HG02678 (cell line): ENCODE data around the gene SCARB2.

Experiments used
- ATAC-seq: cut with Tn5 transposase; IDR thresholded peaks from one replicate; pipeline ENCODE4 v1.9.1; 2021; ENCODE audit warnings: mild to moderate bottlenecking, moderate library complexity; ENCODE audit not compliant: unreplicated experiment

The SCARB2 gene

DNA sequence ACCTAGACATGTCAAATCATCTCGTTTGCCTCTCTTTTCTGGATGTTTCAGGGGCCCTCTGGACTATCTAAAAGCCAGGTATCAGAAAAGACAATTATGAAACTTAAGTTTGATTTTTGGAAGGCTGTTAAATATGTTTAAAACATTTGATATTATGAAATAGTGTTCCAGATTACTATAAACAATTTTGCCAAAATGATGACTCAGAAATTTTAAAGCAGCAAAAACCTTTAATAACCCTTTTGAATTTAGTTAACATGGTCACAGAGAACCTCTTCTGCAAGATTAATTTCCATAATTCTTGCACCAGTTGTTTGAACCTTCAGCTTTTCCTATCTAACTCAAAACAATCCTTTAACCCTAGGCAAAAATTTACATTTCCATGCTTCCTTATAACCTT is 19.1 kb upstream of the SCARB2 start:
- ATAC-seq, result no peak

DNA sequence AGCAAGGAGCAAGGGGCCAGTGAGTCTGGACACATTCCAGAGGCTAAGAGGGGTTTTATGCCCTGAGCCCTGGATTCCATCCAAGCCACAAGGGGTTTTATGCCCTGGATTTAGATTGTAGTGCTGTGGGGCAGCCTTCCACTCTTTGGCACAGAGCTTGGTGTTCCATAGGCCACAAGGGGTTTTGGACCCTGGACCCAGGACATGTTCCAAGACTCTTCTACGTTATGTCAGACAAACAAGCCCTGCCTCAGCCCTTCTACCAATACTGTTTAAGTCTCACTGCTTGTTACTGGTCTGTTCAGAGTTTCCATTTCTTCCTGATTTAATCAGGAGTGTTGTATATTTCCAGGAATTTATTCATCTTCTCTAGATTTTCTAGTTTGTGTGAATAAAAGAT is 12.8 kb upstream of the SCARB2 start:
- no peak for ATAC-seq

DNA sequence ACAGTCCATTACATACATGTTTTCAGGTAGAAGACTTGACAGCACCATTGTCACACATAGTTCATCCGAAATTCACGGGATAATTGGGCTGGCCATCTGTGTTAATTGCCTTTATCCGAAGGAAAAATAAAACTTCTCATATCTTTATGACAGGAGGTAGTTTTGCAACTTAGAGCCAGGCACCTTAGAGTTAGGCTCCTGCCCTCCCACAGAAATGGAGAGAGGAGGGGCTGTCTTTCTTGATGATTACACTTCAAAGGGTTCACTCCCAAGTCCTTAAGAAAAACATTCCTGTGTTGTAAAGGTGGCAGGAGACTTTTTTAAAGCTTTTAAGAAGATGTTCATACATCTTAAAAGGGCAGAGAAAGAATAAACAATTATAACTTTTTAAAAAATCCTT is 10.5 kb upstream of the SCARB2 start:
- no peak for ATAC-seq

DNA sequence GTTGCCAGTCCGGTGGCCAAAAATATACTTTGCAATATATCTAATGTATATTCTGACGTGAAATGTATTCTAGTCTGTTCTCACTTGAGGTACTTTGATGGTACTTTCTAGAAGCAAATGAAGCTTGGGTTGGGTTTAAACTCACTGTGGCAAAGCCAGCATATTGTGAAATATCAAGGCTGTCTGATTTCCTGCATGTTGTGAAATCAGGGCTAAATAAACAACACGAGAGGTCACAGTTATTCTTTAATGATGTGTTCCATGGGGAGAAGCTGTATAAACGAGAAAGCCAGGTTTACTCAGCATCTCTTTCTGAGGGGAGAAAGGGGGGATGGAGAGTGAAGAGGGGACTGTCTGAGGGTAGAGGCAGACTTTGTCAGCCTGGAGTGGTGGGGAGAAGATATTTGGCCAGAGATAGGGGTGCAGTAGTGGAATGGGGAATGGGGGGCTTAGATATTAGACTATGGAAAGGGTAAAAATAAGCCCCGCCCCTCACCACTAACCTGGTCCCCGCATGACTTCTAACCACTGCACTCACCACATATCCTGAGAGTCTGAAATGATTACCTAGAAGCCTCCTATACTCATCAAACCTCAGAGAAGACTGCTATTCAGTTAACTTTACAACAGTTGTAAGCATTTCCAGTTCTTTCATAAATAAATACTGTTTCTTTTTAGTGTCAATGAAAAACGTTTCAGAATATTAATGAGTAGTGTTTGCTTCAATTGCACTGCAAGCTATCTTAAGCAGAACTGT is 5.9 kb upstream of the SCARB2 start:
- ATAC-seq, result no peak

DNA sequence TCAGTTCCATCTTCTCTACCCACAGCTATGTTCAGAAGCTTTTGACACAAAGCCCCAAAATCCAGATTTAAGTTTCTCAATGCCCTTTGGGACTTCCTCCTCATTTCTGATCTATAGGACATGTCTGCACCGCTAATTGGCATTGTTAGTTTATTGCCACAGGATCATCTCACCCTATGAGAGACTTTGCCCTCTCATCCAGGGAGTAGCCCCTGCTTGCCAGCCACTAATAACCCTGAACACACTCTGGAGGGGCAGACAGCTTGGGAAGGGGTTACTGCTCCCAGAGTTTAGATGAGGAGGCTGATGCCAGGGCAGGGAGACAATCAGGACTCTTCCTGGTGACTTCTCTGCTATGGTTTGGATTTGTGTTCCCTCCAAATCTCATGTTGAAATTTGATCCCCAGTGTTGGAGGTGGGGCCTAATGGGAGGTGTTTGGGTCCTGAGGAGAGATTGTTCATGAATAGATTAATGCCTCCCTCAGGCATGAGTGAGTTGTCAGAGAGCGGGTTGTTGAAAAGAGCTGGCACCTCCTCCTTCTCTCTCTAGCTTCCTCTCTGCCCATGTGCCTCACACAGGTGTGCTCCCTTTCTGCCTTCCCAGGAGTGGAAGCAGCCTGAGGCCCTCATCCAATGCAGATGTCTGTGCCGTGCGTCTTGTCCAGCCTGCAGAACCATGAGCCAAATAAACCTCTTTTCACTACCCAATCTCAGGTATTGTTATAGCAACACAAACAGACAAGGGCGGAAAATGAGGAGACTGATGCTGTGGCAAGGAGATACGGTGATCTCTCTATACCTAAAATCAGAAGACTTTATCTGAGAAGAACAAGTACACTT is 3.6 kb upstream of the SCARB2 start:
- ATAC-seq, result no peak

DNA sequence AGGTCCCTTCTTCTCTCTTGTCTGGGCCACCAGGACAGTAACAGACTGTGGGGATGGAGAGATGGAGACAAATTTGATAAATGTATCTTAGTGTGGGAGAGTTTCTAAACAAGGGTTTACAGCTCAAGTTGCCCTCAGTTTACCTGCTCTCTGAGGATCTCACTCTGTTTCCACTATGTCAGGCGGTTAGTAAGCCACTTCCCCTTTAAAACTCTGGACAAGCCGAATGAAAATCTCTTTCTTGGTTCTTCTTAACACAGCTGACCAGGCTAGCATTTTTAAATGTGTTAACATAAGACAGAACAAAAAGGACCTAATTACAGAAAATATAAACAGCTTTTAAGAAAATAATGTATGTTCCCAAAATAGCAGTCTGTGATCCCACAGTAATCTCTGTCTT is 2.9 kb upstream of the SCARB2 start:
- no peak for ATAC-seq

DNA sequence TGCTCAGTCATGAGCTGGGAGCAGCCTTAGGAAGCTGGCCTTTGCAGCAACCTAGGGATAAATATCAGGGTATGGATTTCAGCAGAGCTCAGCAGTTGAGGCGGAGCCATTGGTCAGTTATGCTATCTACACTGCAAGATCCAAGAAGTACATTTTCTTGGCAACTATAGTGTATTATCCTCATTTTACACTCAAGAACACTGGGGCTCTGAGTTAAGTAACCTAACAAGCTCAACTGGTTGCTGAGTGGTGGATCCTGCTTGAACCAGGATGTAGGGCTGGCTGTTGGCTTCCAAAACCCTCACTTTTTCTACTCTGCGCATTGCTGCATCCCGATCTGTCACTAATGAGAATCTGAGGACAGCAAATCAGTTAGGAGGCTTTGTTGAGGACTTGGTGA is 1.5 kb upstream of the SCARB2 start:
- ATAC-seq, result no peak

DNA sequence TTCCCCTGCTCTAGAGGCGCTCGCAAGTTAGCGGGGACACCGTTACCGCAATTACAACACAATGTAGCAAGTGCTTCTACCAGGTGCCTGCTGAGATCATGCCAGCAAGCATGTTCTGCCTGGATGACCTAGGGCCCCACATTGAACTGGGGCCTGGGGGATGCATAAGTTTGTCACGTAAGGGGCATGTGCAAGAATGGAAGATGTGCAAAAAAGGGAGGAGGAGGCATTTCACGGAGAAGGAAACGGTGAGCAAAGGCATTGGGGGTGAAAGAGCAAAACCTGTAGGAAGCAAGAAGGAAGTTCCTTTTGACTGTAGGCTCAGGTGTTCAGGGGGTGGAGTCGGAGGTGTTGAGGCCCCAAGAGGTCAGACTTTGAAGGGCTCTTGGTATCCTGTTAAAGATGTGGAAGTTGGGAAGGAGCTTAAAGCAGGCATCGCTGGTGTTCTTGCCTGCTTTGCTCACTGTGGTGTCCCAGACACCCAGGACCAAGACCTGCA is 602 bp upstream of the SCARB2 start:
- ATAC-seq, result no peak

DNA sequence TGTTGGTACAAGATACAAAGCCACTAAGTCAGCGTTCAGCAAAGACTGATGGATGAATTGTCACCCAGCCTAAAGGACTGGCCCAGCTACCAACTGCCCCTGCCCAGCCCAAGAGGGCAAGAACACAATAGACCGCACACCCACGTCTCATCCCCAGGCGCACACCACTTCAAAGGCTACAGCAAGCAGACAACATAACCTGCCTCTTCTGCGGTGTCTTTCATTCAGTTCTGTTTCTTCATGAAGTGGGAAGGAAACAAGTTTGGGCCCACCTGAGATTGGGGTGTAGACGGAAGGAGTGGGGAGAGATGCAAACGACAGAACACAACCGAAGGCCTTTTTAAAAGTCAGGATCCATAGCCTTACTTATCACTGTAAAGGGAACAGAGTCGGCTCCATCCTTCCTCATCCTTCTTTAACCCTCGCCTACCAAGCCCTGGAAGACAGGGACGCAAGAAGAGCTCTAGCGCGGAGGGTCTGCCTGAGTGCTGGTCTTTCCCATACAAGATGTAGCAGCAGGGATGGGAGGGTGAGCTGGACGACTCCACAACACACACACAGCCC is 691 bp downstream of the SCARB2 start:
- ATAC-seq, result peak; percentile 2

DNA sequence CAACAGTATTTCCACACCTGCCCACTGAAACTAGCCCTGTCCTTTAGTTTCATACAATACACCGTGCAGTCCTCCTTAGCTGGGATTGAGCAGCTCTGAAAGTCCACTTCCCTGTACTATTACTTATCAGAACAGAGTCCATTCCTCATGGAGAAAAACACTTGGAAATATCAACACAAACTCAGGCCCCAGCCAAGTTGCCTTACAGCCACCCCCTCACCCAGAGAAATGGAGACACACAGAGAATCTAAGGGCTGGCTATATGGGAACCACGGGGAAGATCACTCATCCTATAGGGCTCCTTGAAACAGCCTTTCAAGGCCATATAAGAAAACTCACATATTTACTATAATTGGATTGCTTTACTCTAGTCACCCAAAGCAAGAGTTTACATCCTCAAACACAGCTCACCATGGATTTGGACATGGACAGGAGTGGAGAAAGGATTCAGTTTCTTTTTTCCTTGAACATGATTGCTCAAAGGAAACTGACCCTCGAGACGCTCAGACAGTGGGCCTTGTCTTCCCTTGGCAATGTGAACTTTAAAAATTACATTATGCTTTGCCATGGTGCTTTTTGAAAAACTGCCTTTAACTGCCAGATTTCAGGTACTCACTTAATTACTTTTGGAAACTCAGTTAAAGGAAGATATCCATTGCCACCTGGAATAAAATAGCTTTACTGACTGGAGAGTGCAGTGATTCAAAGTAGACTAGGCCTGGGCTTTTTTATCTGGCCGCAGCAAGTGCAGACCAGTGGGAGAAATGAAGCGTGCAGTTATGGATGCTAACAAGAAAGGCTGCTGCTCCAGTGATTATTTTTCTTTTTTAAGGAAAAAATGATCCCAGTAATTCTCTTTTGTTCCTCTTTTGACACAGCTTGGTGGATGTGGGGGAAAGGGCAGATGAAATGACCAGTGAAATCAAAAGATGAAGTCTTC is 1.6 kb downstream of the SCARB2 start:
- ATAC-seq, result no peak

DNA sequence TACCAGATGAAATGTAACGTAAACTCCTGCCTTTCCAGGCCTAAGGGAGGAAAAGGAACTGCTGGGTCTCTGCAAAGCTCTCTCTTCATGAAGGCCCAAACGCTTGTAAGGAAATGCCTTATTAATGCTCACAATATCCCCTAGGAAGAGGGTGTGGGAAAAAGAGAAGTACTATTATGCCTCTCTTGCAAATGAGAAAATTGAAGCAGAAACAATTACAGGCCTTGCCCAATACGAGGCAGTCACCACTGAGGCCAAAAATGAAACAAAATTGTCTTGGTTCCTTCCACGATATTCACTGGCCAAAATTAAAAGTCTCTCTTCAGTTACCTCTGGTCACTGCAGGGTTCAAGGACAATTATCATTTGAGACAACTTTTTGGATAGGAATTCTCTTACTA is 3.2 kb downstream of the SCARB2 start:
- ATAC-seq, result no peak

DNA sequence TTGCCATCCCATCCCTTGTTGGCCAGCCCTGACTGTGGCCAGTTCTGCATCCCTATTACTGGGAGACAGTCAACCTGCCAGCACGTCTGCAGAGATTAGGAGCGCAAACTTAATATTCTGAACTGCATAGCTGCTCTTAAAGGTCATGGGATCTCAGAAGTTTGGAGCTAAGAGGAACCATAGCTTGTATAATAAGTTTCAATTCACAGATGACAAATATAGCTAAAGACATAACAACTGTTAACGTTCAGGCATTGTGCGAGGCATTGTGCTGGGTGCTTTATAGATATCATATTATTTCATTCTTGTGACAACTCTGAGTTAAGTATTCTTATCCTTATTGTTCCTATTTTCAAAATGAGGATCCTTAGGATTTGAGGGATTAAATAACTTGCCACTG is 3.7 kb downstream of the SCARB2 start:
- no peak for ATAC-seq

DNA sequence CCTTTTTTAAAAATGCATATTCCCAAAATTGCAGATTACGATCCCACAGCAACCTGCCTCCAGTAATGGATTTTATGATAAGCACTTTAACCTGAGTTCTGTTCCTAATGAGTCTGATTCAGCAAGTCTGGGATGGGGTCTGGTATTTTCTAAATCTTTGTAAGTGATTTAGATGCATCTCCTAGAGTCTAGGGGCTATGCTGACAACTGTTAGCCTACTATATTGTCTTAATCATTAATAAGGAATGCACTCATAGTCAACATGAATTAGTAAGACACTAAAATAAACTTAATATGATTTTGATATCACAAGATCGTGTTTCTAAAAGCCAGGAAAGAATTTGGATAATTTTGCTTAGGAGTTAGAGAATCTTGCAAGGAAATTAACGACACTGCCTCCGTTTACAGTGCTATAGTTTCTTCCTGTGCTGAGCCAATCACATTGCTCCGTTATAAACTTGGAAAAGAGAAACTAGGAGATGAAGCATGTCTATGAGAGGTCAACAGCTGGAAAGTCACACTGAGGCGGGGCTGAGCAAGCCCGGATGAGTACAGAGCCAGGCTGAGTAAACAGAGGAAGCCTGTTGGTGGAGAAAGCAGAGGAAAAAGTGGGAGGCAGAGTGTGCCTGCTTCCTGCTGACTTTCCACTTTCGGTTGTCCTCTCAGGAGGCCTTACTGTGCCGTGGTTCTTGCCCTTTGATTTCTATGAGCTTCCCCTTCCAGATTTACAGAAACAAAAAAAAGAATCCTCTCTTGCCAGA is 5.4 kb downstream of the SCARB2 start:
- ATAC-seq, result no peak

DNA sequence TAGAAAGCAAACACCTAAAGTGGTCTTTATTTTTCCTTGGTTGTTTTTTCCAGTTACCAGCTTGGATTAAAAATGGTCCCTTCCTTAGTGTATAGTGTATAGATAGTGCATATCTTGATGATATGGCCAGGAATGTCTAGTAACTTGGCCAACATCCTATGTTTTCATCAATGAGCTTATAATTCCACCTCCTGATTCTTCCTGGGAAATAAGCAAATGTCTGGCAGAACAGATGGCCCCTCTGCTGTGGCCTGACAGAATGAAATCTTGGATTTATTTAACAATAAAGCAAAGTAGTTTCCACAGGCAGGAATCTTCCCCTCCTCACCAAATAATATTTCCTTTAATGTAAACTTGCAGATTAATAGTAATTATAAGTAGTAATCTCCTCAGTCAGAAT is 6.1 kb downstream of the SCARB2 start:
- ATAC-seq, result no peak

DNA sequence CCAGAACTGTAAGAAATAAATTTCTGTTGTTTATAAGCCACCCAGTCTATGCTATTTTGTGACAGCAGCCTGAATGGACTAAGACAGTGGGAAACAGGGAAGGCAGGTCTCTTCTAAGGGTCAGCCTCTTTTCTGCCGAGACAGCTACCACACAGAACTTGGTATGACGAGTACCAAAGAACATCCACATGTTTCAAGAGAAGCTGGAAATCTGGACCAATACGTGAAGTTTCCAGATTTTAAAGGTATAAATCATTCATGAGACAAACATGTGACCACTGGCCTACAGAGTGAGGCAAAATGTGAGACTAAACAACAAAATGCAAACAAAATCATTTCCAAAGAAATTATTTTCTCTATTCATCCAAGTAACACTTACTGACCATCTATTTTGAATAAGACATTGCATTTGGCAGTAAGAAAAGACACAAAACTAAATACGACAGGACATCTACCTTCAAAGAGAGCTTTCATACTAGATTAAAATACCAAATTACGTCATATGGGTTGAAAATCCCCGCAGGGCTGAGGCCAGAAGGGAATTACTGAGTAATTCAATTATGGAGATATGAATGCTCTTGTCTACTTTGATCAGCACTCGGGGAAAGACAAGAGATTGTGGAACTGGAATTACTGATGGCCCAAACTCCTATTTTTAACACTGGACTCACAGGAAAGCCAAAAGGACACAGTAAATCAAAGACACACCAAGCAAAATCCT is 7.2 kb downstream of the SCARB2 start:
- no peak for ATAC-seq

DNA sequence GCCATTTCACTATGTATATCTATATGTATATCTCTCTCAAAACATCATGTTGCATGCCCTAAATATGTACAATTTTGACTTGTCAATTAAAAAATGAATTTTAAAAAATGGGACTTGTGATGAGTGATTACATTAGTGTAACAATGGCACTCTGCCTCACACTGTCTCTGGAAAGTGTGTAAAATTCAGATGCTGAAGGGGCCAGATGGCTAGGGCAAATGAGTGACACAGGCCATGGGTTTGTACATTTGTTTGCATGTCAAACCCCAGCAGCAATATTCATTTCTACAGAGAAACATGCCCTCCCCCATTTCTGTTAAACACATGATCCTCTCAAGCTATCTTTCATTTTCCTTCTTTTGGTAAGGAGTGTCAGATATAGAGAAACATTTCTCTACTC is 8.1 kb downstream of the SCARB2 start:
- ATAC-seq, result no peak

DNA sequence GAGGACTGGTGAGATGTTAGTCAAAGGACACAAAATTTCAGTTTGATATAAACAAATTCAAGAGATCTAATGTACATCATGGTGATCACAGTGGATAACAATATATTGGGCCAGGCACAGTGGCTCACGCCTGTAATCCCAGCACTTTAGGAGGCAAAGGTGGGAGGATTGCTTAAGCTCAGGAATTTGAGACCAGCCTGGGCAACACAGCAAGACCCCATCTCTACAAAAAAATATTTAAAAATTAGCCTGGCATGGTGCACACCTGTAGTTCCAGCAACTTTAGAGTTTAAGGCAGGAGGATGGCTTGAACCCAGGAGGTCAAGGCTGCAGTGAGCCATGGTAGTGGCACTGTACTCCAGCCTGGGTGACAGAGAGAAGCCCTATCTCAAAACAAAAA is 8.7 kb downstream of the SCARB2 start:
- ATAC-seq, result no peak

DNA sequence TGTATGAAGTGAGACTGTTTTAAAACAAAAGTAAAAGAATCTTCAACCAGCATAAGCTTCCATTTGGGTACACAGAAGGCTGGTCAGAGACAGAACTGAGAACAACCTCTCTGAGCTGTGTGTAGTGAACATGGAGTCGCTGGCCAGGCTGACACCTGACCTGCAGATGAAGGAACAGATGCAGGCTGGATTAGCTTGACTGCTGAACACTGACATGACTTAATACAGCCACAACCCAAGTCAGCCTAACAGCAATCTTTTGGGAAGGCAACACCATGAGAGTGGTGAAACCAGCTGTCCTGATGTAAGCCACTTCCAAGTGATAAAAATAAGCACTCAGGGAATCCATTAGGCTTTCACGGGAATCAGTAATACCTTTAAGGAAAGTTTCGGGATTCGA is 10.1 kb downstream of the SCARB2 start:
- ATAC-seq, result no peak

DNA sequence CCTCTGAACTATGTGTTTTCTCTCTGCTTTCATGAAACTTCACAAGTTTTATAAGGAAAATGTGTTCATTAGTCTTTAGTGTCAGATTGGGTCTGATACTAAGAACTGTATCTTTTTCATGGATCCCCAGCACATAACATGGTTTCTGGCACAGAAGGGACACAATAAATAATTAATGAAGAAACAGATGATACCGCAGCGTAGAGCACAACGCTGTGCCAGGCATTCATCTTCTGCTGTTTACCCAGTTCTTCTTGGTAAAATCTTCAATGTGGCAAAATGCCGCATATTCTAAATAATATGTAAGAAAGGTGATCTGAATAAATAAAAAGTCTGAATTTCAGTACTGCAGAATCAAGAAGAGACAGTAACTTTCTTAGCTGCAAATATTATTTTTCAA is 12.3 kb downstream of the SCARB2 start:
- ATAC-seq, result no peak
